Left ventricle myocardium inferior (tissue), 1 donor: ENCODE measurements around the gene EIF1B. TPM values are rescaled to one million over a fixed set of nuclear protein-coding genes. Genes with fewer than 3 reads are reported as not detected.

ENCODE experiments used
- DNase-seq: peaks from one replicate; pipeline ENCODE4 v3.0.0-alpha.2; 2020
- H3K27ac ChIP-seq: fragments of 200-600 bp; replicated peaks from 2 replicates; pipeline ENCODE4 v1.8.0; 2021
- H3K27me3 ChIP-seq: fragments of 200-600 bp; 2 replicates; pipeline ENCODE4 v1.8.0; 2021; ENCODE audit warnings: low read depth
- H3K36me3 ChIP-seq: fragments of 200-600 bp; 2 replicates; pipeline ENCODE4 v1.8.0; 2021
- H3K4me1 ChIP-seq: fragments of 200-600 bp; 2 replicates; pipeline ENCODE4 v1.8.0; 2021
- H3K4me3 ChIP-seq: fragments of 200-600 bp; 2 replicates; pipeline ENCODE4 v1.8.0; 2021; ENCODE audit warnings: mild to moderate bottlenecking, moderate library complexity
- H3K9me3 ChIP-seq: fragments of 200-600 bp; replicated peaks from 2 replicates; pipeline ENCODE4 v1.8.0; 2021
- intact Hi-C: fragments of 100-400 bp; cut with micrococcal nuclease; formaldehyde crosslinking; loops from one replicate; pipeline ENCODE4 v1.11.0; 2022
- total RNA-seq: library from RNA; stranded (reverse); fragmentation: NEBNext Ultra II Directional; extraction: Animal tissue kit (Norgen Biotek cat#: 25700); gene quantifications from one replicate; pipeline ENCODE4 v1.2.1, GENCODE V29; 2021
- TF ChIP-seq, protein P1 (sequence below): fragments of 200-600 bp; IDR thresholded peaks from 2 replicates; pipeline ENCODE4 v1.8.0; 2021; ENCODE audit warnings: antibody characterized with exemption, mild to moderate bottlenecking, borderline replicate concordance
- donor health status: DM: no; HTN: yes; CAD: no; lungs with severe emphysema.

EIF1B gene
- total RNA-seq, 1 donor from 2014 or later: 416 TPM

GRCh38 chr3:40291471-40291870, 18.0 kb upstream of the EIF1B start:
- Histone ChIP-seq H3K27me3 (no peaks in the 10 kb centered on the region), H3K36me3 (peaks cover 5% of the 10 kb centered on the region), H3K9me3 (no peaks in the 10 kb centered on the region), H3K27ac (peak overlapping the region; percentile 89), H3K4me3 (no peak overlapping the region), H3K4me1 (peaks cover 46% of the 10 kb centered on the region)
- DNase-seq: no peak
- intact Hi-C loops: no loop called here
- TF ChIP-seq, protein P1, sequence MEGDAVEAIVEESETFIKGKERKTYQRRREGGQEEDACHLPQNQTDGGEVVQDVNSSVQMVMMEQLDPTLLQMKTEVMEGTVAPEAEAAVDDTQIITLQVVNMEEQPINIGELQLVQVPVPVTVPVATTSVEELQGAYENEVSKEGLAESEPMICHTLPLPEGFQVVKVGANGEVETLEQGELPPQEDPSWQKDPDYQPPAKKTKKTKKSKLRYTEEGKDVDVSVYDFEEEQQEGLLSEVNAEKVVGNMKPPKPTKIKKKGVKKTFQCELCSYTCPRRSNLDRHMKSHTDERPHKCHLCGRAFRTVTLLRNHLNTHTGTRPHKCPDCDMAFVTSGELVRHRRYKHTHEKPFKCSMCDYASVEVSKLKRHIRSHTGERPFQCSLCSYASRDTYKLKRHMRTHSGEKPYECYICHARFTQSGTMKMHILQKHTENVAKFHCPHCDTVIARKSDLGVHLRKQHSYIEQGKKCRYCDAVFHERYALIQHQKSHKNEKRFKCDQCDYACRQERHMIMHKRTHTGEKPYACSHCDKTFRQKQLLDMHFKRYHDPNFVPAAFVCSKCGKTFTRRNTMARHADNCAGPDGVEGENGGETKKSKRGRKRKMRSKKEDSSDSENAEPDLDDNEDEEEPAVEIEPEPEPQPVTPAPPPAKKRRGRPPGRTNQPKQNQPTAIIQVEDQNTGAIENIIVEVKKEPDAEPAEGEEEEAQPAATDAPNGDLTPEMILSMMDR: no peak

DNA sequence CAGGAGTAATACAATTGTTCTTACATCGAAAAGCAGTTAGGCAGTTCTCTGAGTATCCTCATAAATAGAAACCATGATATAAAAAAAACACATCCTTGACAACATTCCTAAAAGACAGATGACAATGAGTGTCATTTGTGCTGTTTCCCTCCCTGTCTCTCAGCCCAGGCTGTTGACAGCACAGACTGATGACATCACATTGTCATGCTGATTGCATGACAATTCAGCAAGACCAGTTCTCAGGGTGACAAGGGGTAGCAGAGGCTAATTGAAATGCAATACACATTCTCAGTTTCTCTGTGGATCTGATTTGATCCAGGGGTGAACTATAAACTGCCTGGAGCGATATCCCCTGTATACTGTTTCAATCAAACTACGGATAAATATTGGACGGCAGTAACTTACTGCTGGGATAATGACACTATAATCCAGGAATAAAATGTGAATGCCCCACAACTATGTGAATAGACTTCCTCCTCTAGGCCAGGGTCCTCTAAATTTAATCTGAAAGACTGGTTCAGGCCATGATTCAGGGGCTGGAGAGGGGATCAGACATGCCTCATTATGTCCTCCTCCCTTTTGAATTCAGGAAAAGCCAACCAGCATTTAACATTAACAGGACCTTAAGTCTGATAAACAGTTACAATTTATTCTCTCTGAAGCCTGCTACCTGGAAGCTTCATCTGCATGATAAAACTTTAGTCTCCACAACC, 16.7 kb upstream of the EIF1B start:
- intact Hi-C loops: no loop called here
- DNase-seq: no peak
- H3K36me3 ChIP-seq: peaks cover 5% of the 10 kb centered on the region
- H3K27ac ChIP-seq: peak overlapping the region; percentile 89
- no peak overlapping the region for H3K4me3 ChIP-seq
- H3K27me3 ChIP-seq: no peaks in the 10 kb centered on the region
- peaks cover 42% of the 10 kb centered on the region for H3K4me1 ChIP-seq
- TF ChIP-seq, protein P1: no peak
- H3K9me3 ChIP-seq: no peaks in the 10 kb centered on the region

GRCh38 chr3:40294434-40294833, 15.1 kb upstream of the EIF1B start:
- H3K4me1 ChIP-seq: peaks cover 44% of the 10 kb centered on the region
- intact Hi-C loops: no loop called here
- peak overlapping the region; percentile 89 for H3K27ac ChIP-seq
- no peak overlapping the region for H3K4me3 ChIP-seq
- TF ChIP-seq, protein P1: no peak
- H3K36me3 ChIP-seq: peaks cover 5% of the 10 kb centered on the region
- no peak for DNase-seq
- no peaks in the 10 kb centered on the region for H3K27me3 ChIP-seq
- H3K9me3 ChIP-seq: no peaks in the 10 kb centered on the region

GRCh38 chr3:40298075-40298474, 11.4 kb upstream of the EIF1B start:
- H3K27ac ChIP-seq: no peak overlapping the region
- no peak overlapping the region for H3K4me3 ChIP-seq
- intact Hi-C loops: no loop called here

GRCh38 chr3:40299130-40299720, 10.3 kb upstream of the EIF1B start:
- peak overlapping the region; percentile 38 for H3K27ac ChIP-seq
- H3K4me1 ChIP-seq: peaks cover 36% of the 10 kb centered on the region
- TF ChIP-seq, protein P1: no peak

More at GRCh38 chr3:40298075-40298474, 11.4 kb upstream of the EIF1B start:
- H3K9me3 ChIP-seq: no peaks in the 10 kb centered on the region
- peaks cover 7% of the 10 kb centered on the region for H3K36me3 ChIP-seq
- H3K4me1 ChIP-seq: peaks cover 35% of the 10 kb centered on the region
- DNase-seq: no peak
- no peaks in the 10 kb centered on the region for H3K27me3 ChIP-seq
- TF ChIP-seq, protein P1: no peak

More at GRCh38 chr3:40299130-40299720, 10.3 kb upstream of the EIF1B start:
- H3K27me3 ChIP-seq: no peaks in the 10 kb centered on the region
- no peak for DNase-seq
- intact Hi-C loops: no loop called here
- no peak overlapping the region for H3K4me3 ChIP-seq
- H3K9me3 ChIP-seq: no peaks in the 10 kb centered on the region
- peaks cover 7% of the 10 kb centered on the region for H3K36me3 ChIP-seq
